ENCODE data around the gene CCDC68. TPM values are rescaled to one million over a fixed set of nuclear protein-coding genes. Genes with fewer than 3 reads are reported as not detected.
A peak's percentile ranks its signal among the peaks of the same experiment; 100 is the strongest.
"Not testable (repeated sequence)": the region's sequence is repeated elsewhere in the genome, so short reads cannot be mapped to it uniquely, and the experiment has no call there.

The CCDC68 gene, protein sequence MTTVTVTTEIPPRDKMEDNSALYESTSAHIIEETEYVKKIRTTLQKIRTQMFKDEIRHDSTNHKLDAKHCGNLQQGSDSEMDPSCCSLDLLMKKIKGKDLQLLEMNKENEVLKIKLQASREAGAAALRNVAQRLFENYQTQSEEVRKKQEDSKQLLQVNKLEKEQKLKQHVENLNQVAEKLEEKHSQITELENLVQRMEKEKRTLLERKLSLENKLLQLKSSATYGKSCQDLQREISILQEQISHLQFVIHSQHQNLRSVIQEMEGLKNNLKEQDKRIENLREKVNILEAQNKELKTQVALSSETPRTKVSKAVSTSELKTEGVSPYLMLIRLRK
- 10 to 100 TPM; 50.9 to 61.1 TPM for total RNA-seq
- long read RNA-seq, full-length matches to known transcripts = 23 of 70 reads
- long read RNA-seq, partial matches to known transcripts = 8 of 70 reads
- long read RNA-seq, other reads (novel, unspliced or antisense) = 39 of 70 reads

DNA sequence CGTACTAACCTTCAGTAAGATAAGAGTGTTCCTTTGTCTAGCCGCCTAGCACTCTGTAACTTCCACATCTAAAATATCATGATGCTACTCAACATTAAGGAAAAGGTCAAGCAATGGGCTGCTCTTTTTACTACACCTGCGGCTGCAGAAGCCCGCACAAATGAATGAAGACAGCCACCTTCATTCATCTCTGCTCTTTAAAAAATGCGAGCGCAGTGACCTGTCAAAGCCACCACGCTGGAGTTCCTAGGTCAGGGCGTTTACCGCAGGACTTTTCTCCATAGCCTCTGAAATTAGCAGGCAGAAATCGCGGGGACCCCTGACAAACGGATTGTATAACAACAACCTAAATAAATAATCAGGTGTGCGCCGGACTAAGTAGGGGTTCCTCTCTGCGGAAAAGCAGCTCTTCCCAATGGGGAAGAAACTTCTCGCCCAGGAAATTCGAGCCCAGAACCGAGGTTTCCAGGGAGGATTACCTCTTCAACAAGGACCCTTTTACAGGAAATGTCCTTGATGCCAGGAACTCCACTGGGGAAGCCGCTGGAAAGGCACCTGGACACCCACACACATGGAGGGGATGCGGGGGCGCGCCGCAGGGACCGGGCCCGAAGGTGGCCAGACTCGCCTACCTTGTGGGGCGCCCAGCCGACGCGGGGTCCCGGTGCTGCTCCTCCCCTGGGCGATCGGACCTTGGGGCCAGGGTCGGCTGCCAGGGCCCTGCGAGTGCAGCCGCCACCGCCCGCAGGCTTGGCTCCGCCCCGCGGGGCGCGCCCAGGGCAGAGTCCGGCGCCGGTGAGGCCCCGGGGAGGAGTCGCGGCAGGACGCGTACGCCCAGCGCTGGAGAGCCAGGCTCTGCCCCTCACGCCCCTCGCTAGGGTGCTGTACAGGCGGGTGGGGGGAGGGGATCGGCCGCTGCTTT lies at the start of gene CCDC68:
CCDC68 (minus strand) TSS at position 758 of the 922 bp plus-strand sequence. CDS start 16,670 bp downstream, outside the sequence.
- intact Hi-C loops (cut with DNase I, micrococcal nuclease) = no loop called here
- ATAC-seq = peak; percentile 98
- DNase-seq = peak; percentile 82 to 87

DNA sequence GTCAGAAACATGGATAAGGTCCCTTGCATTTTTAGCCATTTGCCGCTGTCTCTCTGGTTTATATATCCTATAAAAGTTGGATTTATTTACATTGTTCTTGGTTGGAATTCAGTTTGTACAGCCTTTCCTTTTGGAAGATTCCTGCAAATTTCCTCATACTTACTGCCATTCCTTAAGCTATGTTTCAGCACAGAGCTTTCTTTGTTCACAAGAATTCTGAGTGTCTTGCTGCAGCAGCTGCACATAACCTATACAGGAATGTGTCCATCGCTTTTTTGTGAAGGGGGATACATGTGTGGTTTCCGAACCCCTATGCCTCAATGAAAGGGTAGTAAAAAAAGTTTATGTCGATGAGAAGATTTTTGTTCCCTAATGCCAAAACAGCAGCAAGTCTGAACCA lies 48.3 kb upstream of the CCDC68 start:
- intact Hi-C loops (cut with DNase I, micrococcal nuclease) = no loop called here
- no peak for DNase-seq
- ATAC-seq = no peak

DNA sequence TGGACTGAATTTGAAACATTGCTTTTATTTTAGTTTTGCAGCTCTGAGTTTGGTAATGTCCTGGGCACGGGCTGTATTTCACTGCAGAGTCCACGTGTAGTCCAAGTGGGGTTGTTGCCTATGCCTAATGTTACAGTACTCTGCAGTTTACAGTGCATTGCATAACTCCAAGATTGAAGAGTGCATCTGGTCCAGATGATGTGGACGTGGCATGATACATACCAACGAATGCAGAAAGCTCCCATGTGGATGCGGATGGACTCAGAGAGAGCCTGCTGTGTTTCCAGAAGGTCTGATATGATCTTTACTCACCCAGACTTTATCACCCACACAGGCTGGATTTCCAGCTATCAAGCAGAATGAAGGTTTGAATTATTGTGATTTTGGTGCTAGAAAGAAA lies 44.4 kb upstream of the CCDC68 start:
- intact Hi-C loops (cut with DNase I, micrococcal nuclease) = no loop called here
- ATAC-seq (no peak), DNase-seq (no peak)

DNA sequence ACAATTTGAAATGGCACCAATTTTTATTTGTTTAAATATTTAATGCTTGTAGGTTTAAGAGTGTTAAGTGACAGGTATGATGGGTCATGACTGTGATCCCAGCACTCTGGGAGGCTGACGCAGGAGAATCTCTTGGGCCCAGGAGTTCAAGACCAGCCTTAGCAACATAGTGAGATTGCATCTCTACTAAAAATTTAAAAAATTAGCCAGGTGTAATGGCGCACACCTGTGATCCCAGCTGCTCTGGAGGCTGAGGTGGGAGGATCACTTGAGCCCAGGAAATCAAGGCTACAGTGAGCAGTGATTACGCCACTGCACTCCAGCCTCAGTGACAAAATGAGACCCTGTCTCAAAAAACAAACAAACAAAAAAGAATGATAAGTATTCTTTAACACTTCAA lies 43.0 kb upstream of the CCDC68 start:
- no peak for ATAC-seq
- intact Hi-C loops (cut with DNase I, micrococcal nuclease) = no loop called here
- no peak for DNase-seq

DNA sequence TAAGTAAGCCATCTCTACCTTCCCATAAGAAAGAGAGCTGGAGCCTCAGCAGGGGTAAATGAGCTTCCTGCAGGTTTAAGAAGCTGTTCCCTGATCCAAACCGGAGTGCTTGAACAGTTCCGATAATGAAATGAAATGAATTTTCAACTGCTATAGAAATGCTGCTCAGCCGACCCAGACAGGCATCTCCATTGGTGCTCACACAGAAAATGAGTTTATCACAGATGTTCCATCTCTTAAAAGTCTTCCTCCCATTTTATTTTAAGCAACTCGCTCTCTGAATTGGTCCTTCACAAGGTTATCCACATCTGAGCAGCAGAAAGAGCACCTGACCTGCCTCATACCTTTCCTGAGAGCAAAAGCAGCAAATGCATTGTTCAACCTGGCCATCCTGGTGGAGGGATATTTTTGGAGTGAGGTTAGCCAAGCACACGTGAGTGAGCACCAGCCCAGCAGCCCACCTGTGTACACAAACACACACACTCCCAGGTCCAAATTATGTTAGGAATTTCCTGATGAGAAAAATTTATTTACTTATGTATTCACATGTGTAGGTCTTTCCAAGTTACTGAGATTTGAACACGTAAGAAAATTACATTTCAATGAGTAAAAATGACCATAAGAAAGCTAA lies 42.2 kb upstream of the CCDC68 start:
- ATAC-seq (no peak), DNase-seq (no peak)
- intact Hi-C loops (cut with DNase I, micrococcal nuclease) = no loop called here

DNA sequence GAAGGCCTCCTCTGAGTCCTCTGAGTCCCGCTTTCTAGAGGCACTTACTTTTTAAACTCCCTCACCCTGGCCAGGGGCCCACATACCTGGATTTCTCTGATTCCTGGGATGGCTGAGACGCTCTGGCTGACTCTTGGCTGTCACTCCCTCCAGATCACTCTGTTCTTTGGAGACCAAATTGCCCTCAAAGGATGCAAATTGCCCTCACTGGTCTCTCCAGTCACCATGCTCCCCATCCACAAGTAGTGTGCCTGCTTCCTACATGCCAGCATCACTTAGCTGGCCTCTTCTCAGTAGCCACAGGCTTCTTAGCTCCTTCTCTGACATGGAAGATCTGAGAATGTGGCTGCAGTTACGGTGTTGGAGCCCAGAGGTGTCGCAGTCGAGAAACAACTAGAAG lies 41.3 kb upstream of the CCDC68 start:
- intact Hi-C loops (cut with DNase I, micrococcal nuclease) = no loop called here
- DNase-seq (no peak), ATAC-seq (no peak)

DNA sequence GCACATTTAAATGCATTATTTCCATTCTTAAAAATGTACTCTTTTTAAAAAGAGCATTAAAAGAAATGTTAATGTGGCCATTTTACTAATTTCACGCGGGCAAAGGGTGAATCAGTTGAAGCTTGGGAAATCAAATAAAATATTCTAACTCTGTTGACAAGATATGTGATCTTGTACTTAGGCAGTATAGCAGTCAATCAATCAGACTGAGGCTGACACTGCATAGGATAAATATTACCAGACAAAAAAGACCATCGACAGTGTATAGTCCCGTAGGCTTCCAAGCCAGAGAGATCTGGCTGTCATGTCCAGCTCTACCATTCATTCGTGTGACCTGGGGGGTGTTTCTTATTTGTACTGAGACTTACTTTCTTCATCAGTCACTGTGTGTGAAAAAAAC lies 39.8 kb upstream of the CCDC68 start:
- intact Hi-C loops (cut with DNase I, micrococcal nuclease) = no loop called here
- ATAC-seq = no peak
- no peak for DNase-seq

DNA sequence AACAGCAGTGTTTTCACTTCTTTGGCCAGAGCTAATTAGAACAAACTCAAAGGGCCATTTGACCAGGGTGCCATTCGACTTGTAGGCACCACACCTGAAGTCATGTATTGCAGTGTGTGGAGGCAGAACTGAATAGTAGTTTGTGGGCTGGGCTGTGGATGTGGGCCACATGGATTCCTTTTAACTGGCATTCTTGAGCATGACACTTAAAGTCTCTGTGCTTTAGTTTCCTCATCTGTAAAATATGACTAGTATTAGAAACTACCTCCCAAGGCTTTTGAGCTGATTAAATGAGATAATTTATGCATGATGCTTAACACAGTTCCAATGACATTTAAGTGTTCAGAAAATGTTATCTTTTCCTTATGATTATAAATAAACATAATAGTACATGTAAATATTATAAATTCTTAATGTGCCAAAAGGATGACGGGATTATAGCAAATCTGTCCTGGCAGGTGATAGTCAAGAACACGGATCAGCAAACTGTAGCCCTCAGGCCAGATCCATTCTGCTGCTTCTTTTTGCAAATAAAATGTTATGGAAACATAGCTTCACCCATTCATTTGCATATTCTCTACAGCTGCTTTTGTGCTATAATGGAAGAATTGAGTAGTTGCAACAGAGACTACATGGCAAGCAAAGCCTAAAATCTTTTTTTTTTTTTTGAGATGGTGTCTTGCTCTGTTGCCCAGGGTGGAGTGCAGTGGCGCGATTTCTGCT lies 36.3 kb upstream of the CCDC68 start:
- intact Hi-C loops (cut with DNase I, micrococcal nuclease) = no loop called here
- ATAC-seq (no peak), DNase-seq (no peak)

DNA sequence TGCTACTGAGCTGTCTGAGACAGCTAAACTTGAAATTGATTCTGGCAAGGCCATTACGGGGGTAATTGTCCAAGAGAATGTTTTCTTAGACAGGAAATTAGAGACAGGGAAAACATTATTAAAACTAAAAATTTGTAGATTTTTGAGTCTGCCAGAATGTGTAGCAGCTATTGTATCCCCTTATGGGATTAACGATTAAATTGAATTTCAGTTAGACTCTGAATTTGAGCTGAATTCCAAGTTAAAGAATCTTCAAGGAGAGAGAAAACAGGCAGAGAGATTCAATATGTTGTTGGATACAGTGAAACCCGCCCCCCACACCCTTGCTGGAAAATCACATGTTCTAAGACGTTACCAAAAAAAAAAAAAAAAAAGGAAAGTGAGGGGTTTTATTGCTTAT lies 32.7 kb upstream of the CCDC68 start:
- DNase-seq (no peak), ATAC-seq (no peak)
- intact Hi-C loops (cut with DNase I, micrococcal nuclease) = no loop called here

DNA sequence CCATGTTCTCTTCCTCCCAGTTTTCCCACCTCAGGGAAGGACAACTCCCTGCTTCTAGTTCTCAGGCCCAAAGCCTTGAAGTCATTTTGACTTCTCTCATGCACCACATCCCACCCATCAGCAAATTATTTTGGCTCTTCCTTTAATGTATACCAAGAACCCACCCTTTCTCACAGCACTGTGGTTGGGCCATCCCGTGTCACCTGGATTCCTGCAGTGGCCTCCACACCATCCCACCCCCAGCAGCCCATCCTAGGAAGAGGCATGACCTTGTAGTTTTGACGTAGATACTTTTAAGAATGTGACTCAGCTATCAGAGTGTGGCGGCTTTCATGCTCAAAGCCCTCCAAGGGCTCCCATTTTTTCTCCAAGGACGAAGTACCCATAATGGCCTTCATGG lies 25.6 kb upstream of the CCDC68 start:
- intact Hi-C loops (cut with DNase I, micrococcal nuclease) = loop anchor here in 1 of 2 donors (5.0 kb wide), 1 partner anchor 308 kb away; no protein-coding TSS in a partner anchor
- ATAC-seq (no peak), DNase-seq (no peak)

DNA sequence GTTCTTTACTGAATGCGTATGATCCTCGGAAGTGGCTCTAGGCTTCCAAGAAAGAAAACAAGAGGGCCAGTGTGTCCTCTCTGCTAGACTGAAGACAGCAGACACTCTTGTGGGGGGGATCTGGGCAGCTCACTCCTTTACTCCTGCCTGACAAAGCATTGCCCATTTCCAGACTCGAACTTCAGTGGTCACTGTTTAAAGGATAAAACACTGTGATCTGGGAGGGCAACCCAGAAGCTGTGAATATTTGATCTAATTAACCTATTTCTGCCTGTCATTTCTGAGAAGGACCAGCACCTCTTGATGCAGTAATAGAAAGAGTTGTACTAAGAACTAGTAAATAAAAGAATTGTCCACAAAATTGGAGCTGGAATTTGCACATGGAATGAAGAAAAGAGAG lies 24.5 kb upstream of the CCDC68 start:
- intact Hi-C loops (cut with DNase I, micrococcal nuclease) = loop anchor here in 1 of 2 donors (5.0 kb wide), 1 partner anchor 306 kb away; no protein-coding TSS in a partner anchor
- ATAC-seq (no peak), DNase-seq (no peak)

DNA sequence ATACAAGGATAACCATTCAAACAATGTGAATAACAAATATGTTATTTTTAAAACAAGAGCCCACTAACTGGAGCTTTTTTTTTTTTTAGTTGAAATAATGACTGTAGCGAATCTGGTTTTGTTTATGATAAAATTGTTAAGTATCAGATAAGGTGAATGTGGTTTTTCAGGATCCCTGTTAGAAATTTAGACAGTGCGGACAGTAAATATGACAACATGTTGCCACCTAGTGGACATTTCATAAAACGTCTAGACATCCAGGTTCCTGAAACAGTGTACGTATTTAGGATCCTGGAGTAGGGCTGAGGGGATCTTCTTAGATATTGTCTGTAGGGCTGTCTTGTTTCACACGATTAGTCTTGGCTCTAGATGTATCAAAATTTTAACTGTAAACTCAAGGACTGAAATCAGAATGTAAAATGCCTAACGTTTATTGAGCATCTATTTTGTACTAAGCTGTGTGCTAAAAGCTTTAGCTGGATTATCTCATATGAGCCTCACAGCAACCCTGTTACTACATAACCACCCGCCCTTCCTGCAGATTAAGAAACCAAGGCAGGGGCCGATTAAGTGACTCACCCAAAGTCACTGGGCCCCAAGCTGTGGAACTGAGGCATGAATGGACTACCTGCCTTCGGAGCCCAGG lies 23.9 kb upstream of the CCDC68 start:
- ATAC-seq (peak; percentile 78), DNase-seq (no peak)
- intact Hi-C loops (cut with DNase I, micrococcal nuclease) = loop anchor here in 1 of 2 donors (5.0 kb wide), 1 partner anchor 306 kb away; no protein-coding TSS in a partner anchor

DNA sequence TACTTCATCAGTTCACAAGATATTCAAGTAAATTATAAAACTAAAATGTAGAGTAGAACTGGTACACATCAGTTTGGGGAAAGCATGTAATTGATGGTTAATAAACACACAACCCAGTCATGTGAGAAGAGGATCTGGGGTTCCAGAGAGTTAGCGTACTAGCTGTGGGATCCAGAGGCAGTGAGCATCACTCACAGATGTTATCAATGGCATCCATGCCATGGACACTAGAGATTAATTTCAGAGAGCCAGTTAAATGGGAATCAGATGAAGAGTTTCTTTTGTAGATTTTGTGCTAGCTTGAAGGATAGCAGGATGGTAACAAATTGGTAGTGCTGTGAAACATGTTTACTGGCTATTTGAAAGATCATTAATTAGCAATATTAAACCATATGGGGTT lies 21.8 kb upstream of the CCDC68 start:
- intact Hi-C loops (cut with DNase I, micrococcal nuclease) = loop anchor here in 1 of 2 donors (5.0 kb wide), 1 partner anchor 304 kb away; no protein-coding TSS in a partner anchor
- ATAC-seq (no peak), DNase-seq (no peak)

DNA sequence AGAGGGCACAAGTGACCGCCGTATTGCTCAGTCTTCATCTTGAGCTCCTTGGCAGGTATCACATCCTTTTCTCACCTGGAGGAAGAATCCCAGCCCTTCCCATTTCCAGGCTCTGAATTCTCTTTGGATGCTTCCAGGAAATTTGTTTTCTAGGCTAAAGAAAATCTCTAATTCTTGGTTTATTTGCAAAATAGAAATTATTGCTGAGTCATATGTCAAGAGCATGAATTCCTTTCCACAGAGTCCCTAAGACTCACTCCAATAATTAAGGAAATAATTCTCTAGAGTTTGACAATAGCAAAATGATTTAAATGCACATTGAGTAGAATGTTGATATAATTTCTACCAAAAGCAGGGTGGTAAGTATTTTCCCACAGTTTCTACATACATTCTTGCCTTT lies 16.3 kb upstream of the CCDC68 start:
- intact Hi-C loops (cut with DNase I, micrococcal nuclease) = no loop called here
- no peak for DNase-seq
- no peak for ATAC-seq

DNA sequence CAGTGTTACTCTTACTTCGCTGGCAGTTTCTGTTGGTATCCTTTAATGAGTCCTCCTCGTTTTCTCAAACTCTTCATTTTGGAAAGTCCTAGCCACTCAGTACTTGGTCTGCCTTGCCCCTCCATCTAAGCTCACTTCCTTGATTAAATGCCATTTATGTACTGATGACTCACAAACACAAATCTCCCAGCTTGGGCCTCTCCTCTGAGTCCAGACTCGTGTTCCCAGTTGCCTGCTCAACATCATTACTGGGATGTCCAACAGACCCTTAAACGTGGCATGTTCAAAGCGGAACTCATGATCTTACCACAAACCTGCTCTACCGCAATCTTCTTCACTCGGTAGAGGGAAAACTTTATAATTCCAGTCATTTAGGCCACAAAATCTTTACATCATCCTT lies 13.8 kb upstream of the CCDC68 start:
- DNase-seq (no peak), ATAC-seq (no peak)
- intact Hi-C loops (cut with DNase I, micrococcal nuclease) = no loop called here

DNA sequence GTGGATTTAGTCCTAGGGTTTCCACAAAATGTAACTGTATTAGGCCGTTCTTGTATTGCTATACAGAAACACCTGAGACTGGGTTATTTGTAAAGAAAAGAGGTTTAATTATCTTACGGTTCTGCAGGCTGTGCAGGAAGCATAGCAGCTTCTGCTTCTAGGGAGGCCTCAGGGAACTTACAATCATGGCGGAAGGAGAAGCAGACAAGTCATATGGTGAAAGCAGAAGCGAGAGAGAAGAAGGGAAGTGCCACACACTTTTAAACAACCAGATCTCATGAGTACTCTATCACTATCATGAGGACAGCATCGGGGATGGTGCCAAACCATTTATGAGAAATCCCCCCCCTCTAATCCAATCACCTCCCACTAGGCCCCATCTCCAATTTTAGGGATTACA lies 9.5 kb upstream of the CCDC68 start:
- ATAC-seq = no peak
- intact Hi-C loops (cut with DNase I, micrococcal nuclease) = no loop called here
- DNase-seq = no peak

DNA sequence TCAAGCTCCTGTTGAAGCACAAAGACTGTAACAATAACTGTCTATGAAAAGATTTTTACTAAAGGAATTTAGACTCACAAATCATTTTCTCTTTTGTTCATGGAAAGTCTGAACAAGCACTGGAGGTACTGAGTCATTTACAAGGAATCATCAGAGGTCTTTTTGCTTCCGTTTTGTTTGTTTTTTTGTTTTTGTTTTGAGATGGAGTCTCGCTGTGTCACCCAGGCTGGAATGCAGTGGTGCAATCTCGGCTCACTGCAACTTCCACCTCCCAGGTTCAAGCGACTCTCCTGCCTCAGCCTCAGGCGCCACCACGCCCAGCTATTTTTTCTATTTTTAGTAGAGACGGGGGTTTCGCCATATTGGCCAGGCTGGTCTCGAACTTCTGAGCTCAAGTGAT lies 9.0 kb upstream of the CCDC68 start:
- DNase-seq; intact Hi-C loops (cut with DNase I, micrococcal nuclease); ATAC-seq: not testable (repeated sequence)

DNA sequence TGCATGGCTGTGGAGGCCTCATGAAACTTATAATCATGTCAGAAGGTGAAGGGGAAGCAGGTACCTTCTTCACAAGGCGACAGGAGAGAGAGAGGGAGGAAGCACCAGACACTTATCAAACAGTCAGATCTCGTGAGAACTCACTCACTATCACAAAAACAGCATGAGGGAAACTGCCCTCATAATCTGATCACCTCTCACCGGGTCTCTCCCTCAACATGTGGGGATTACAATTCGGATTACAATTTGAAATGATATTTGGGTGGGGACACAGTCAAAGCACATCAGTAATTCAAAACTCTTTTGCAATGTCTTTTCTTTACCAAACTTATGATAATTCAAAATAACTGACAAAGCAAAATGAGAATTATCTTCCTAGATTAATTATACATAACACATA lies 8.5 kb upstream of the CCDC68 start:
- intact Hi-C loops (cut with DNase I, micrococcal nuclease) = no loop called here
- ATAC-seq = no peak

More for the DNA sequence above, 8.5 kb upstream of the CCDC68 start:
- no peak for DNase-seq

Data from left colon (tissue), 2 donors.